ENCODE measurements around the gene LILRA6.

Gene LILRA6

DNA sequence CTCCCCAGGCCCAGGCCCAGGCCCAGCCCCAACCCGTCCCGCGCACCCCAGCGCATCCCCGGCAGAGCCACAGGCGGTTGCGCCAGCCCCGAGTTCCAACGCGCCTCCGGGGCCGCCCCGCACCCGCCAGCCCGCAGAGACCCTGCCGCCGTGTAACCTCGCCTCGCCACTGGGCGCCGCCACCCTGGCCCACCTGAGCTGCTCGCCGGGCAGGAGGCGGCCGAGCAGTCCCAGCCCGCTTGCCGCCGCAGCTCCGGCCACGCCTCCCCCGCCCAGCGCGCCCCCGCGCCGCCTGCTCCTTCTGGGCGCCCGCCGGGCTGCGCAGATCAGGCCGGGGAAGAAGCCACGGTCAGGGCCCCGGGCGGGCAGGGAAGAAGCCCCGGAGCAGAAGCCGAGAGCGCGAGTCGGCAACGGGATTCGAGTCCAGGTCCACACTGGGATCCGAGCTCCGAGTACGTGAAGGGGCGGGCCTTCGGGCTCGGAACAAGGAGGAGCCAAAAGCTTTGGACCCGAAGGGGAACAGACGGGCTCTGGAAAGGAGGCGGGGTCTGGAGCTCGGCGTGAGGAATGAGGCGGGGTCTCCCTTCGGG lies 53.4 kb downstream of the LILRA6 start, which contains the start of gene MBOAT7:
Gene MBOAT7 (minus strand): TSS at position 436 of the 590 bp plus-strand sequence. CDS start 1,072 bp downstream, outside the sequence.
- in situ Hi-C loops (cut with MboI; ENCODE audit: low sequenced_read_pairs): no loop called here

DNA sequence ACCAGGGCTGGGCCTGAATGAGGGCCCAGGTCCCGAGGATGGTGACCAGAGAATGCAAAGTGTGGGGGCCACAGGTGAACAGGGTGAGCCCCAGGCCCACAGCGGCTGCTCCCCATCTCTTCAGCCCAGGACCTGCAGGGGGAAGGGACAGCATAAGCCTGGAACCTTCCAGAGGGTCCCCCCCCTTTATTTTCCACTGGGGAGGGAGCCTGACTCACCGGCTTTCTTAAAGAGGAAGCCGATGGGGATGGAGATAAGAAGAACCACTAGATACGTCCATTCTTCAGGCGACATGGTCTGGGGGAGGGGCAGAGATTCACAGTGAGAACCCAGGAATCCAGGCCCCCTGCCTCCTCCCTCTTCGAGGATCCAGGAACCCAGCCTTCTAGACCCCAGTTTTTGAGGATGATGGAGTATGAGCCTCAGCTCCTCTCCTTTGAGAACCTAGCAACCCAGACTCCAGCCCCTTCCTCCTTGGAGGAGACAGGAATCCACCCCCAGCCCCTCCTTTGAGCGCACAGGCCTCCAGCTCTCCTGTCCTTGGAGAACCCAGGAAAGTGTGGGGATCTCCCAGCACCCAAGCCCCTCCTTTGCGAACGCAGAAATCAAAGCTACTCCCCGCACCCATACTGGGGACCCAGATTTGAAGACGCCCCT lies 54.2 kb downstream of the LILRA6 start:
- in situ Hi-C loops (cut with MboI; ENCODE audit: low sequenced_read_pairs): no loop called here

DNA sequence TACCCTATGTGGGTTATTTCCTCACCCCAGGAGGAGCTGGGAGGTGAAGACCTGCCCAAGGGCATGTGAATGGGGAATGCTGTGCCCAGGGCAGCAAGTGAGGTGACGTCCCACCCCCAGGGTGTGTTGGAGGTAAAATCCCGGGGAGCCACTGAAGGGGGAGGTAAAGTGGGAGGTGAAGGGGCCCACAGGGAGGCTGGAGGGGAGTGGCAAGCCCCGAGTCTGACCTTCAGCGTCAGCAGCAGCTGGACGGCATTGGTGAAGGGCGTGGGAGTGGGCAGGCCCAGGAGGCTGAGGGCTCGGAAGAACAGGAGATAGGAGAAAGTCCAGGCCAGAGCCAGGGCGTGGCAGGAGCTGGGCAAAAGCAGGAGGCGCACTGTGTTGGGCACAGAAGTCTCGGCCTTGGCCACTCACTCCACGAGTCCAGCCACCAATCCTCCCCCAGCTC lies 55.6 kb downstream of the LILRA6 start:
- in situ Hi-C loops (cut with MboI; ENCODE audit: low sequenced_read_pairs): no loop called here

Data from hTERT RPE-1 (cell line).